ENCODE data around the gene TRIM40.
"Not testable (repeated sequence)": the region's sequence is repeated elsewhere in the genome, so short reads cannot be mapped to it uniquely, and the experiment has no call there.

Gene TRIM40

DNA sequence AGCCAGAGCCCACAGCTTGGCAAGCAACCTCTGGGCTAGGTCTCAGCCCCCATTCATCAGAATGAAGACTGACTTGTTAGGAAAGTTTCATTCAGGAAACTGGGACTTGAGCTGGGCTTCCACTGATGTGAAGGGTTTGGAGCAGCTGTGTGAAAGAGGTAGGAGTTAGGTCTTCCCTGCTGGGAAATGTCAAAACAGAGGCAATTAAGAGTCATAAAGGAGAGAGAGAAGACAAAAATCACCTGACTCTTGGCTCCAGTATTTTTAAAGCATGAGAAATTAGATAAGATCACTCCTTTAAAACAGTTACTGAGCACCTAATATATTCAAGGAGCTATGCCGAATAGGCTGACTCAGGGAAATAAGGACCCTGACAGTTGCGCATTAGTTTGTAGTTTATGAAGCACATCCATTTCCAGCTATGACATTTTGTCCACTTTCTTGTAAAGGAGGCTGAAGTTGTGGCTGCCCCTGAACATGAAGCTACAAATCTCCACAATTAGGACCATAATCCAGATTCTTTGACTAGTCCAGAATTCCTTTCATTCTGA lies 3.9 kb upstream of the TRIM40 start:
- in situ Hi-C loops (cut with HindIII; ENCODE audit: low pct_ligation_motif_present, low sequenced_read_pairs) = no loop called here
- Histone ChIP-seq H3K4me3 (ENCODE audit: low read depth, low read length) (no peak overlapping the region), H3K27me3 (replicated peaks) (peaks cover 46% of the 10 kb centered on the region), H3K36me3 (replicated peaks) (no peaks in the 10 kb centered on the region), H3K27ac (no peak overlapping the region)
- TF ChIP-seq, protein P1, sequence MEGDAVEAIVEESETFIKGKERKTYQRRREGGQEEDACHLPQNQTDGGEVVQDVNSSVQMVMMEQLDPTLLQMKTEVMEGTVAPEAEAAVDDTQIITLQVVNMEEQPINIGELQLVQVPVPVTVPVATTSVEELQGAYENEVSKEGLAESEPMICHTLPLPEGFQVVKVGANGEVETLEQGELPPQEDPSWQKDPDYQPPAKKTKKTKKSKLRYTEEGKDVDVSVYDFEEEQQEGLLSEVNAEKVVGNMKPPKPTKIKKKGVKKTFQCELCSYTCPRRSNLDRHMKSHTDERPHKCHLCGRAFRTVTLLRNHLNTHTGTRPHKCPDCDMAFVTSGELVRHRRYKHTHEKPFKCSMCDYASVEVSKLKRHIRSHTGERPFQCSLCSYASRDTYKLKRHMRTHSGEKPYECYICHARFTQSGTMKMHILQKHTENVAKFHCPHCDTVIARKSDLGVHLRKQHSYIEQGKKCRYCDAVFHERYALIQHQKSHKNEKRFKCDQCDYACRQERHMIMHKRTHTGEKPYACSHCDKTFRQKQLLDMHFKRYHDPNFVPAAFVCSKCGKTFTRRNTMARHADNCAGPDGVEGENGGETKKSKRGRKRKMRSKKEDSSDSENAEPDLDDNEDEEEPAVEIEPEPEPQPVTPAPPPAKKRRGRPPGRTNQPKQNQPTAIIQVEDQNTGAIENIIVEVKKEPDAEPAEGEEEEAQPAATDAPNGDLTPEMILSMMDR (IDR thresholded peaks at IDR 0.05; ENCODE audit: low read depth, low read length, missing control alignments) = no peak
- no peak for DNase-seq

DNA sequence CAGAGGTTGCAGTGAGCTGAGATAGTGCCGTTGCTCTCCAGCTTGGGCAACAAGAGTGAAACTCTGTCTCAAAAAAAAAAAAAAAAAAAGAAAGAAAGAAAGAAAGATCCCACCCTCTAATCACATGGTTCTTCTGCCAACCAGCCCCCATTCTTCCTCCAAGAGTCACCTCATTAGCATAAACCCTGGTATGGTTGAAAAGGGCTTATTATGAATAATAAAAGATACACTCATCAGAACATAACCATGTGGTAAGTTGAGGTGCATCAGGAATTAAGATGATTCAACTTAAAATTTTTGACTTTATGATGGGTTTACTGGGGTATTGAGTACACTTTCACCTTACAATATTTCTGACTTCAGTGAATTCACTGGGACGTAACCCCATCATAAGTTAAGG lies 793 bp upstream of the TRIM40 start:
- in situ Hi-C loops (cut with HindIII; ENCODE audit: low pct_ligation_motif_present, low sequenced_read_pairs) = no loop called here

DNA sequence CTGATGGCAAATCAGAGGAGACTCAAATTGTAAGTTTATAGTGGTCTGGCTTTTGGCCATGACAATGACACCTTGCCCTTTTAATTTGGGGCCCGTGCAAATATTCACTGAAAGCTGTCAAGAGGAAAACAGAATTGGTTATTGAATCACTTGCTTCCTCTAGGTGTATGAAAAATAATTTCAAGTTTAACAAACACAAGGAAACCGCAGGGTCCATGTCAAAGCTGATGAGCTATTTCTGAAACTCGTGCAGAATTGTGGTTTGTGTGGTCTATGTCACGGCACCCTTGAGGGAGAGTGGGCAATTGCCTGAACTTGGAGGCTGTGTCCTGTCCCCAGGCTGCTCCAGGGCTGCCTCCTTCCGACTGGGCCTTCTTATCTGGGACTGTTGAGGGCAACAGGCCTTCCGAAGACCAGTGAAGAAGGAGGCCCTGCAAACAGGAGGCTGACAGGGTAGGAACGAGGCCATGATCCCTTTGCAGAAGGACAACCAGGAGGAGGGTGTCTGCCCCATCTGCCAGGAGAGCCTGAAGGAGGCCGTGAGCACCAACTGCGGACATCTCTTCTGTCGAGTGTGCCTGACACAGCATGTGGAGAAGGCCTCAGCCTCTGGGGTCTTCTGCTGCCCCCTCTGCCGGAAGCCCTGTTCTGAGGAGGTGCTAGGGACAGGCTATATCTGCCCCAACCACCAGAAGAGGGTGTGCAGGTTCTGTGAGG lies 788 bp downstream of the TRIM40 start:
- no peak for DNase-seq
- H3K36me3 ChIP-seq (replicated peaks) = no peaks in the 10 kb centered on the region
- in situ Hi-C loops (cut with HindIII; ENCODE audit: low pct_ligation_motif_present, low sequenced_read_pairs) = no loop called here
- no peak overlapping the region for H3K27ac ChIP-seq
- H3K27me3 ChIP-seq (replicated peaks) = peaks cover 12% of the 10 kb centered on the region
- TF ChIP-seq, protein P1 (IDR thresholded peaks at IDR 0.05; ENCODE audit: low read depth, low read length, missing control alignments) = no peak
- no peak overlapping the region for H3K4me3 ChIP-seq (ENCODE audit: low read depth, low read length)

More for the DNA sequence above, 793 bp upstream of the TRIM40 start:
- Histone ChIP-seq H3K27ac (no peak overlapping the region), H3K36me3 (replicated peaks) (no peaks in the 10 kb centered on the region), H3K27me3 (replicated peaks) (peaks cover 21% of the 10 kb centered on the region), H3K4me3 (ENCODE audit: low read depth, low read length) (no peak overlapping the region)
- no peak for DNase-seq
- TF ChIP-seq, protein P1 (IDR thresholded peaks at IDR 0.05; ENCODE audit: low read depth, low read length, missing control alignments) = no peak

DNA sequence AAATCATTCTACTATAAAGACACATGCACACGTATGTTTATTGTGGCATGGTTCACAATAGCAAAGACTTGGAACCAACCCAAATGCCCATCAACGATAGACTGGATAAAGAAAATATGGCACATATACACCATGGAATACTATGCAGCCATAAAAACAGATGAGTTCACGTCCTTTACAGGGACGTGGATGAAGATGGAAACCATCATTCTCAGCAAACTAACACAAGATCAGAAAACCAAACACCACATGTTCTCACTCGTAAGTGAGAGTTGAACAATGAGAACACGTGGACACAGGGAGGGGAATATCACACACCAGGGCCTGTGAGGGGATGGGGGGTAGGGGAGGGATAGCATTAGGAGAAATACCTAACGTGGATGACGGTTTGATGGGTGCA lies 4.3 kb downstream of the TRIM40 start:
- H3K27me3 ChIP-seq (replicated peaks); H3K36me3 ChIP-seq (replicated peaks); in situ Hi-C loops (cut with HindIII; ENCODE audit: low pct_ligation_motif_present, low sequenced_read_pairs); H3K27ac ChIP-seq; H3K4me3 ChIP-seq (ENCODE audit: low read depth, low read length); DNase-seq: not testable (repeated sequence)

DNA sequence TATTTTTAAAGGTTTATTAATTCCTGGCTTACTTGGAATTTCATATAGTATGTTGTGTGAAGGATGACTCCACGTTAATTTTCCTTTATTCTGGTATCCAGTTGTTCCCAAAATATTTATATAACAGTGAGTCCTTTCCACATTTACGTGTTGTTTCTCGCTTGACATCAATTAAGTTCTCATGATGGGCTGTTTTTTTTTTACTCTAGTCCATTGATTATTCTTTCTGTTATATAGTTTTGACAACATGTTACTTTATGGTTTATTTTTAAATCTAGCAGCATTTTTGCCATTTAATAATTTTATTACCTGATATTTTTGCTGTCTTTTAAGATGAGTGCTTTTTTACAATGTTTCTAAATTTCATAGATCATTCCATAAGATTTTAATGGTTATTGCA lies 6.7 kb downstream of the TRIM40 start:
- Histone ChIP-seq H3K27me3 (replicated peaks) (peaks cover 6% of the 10 kb centered on the region), H3K27ac (no peak overlapping the region), H3K4me3 (ENCODE audit: low read depth, low read length) (no peak overlapping the region), H3K36me3 (replicated peaks) (no peaks in the 10 kb centered on the region)
- in situ Hi-C loops (cut with HindIII; ENCODE audit: low pct_ligation_motif_present, low sequenced_read_pairs) = no loop called here
- TF ChIP-seq, protein P1 (IDR thresholded peaks at IDR 0.05; ENCODE audit: low read depth, low read length, missing control alignments) = no peak
- no peak for DNase-seq

DNA sequence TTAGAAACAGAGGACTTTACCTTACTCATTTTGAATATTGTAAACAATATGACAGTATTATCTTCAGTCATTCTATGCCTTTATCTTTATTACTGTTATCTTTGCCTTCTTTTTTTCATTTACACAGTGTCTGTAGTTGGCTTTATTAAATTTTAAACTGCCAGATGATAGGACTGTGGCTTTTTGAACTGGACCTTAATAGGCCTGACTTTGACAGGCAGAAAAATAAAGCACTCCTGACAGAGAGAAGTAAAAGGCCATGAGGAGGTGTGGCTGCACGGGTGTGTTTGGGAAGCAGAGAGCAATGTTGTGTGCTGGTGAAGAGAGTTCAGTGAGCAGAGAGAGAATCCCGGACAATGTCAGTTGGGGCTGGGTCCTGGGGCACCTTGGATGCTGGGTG lies 7.8 kb downstream of the TRIM40 start:
- DNase-seq = no peak

More for the DNA sequence above, 7.8 kb downstream of the TRIM40 start:
- peaks cover 6% of the 10 kb centered on the region for H3K27me3 ChIP-seq (replicated peaks)
- H3K4me3 ChIP-seq (ENCODE audit: low read depth, low read length) = no peak overlapping the region
- H3K27ac ChIP-seq = no peak overlapping the region
- no peaks in the 10 kb centered on the region for H3K36me3 ChIP-seq (replicated peaks)
- in situ Hi-C loops (cut with HindIII; ENCODE audit: low pct_ligation_motif_present, low sequenced_read_pairs) = no loop called here
- TF ChIP-seq, protein P1 (IDR thresholded peaks at IDR 0.05; ENCODE audit: low read depth, low read length, missing control alignments) = no peak
